HK-2 (cell line): ENCODE results near the gene ZNF429.
"Not testable (repeated sequence)": the region's sequence is repeated elsewhere in the genome, so short reads cannot be mapped to it uniquely, and the experiment has no call there.

ENCODE experiments used
- DNase-seq: peaks from one replicate; pipeline ENCODE4 v3.0.0-alpha.2; 2018; ENCODE audit not compliant: unreplicated experiment

The ZNF429 gene

DNA sequence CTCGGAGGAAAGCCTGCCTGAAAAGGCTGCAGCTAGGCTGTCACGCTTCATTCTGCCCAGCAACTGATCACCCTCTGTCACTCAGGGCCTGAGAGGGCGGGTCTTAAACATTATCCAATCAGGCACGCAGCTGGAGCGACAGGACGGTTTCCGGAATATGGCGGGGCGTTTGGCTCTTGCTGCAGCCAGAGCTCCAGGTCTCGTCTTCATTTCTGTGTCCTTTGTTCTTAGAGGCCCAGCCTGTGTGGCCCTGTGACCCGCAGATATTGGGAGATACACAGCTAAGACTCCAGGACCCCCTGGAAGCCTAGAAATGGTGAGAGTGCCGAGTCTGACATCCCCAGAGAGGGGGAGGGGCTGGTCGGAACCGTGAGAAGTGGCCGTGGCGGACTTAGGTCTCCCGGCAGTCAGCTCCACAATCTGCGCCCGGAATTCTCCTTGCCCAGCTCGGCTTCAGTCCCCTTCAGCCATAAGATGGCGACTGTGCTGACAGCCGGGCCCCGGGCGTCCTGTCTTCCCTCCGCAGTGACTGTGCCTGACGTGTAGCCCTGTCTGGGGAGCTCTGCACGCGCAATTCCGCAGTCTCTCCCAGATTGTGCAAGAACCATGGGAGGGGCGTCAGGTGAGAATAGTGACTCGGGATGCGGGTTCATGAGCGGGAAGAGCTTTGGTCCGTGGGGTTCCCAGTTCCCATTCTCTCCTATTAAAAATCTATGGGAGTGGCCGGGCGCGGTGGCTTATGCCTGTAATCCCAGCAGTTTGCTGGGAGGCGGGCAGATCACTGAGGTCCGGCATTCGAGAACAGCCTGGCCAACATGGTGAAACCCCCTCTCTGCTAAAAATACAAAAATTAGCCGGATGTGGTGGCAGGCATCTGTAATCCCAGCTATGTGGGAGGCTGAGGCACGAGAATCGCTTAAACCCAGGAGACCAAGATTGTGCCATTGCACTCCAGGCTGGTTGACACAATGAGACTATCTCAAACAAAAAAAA is at the start of gene ZNF429:
Gene ZNF429, plus strand, starts transcription at position 144 of the 993 bp plus-strand sequence. Its CDS starts 170 bp downstream, at position 314.
- DNase-seq = peak; percentile 91

DNA sequence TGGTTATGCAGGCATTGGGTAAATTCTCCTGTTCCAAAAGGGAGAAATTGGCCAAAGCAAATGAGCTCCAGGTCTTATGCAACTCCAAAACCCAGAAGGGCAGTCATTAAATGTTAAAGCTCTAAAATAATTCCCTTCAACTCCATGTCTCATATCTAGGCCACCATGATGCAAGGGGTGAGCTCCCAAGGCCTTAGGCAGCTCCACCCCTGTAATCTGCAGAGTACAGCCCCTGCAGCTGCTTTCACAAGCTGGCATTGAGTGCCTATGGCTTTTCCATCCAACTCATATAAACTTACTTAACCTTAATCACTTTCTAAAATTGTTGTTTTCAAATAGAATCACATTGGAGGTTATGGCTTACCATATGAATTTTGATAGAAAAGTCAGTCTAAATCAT is 44.7 kb upstream of the ZNF429 start:
- DNase-seq = no peak

GRCh38 chr19:21462540-21462939 is 42.9 kb upstream of the ZNF429 start:
- DNase-seq = no peak

GRCh38 chr19:21463449-21464105 is 41.8 kb upstream of the ZNF429 start:
- peak; percentile 71 for DNase-seq

GRCh38 chr19:21466627-21467026 is 38.8 kb upstream of the ZNF429 start:
- DNase-seq = no peak

DNA sequence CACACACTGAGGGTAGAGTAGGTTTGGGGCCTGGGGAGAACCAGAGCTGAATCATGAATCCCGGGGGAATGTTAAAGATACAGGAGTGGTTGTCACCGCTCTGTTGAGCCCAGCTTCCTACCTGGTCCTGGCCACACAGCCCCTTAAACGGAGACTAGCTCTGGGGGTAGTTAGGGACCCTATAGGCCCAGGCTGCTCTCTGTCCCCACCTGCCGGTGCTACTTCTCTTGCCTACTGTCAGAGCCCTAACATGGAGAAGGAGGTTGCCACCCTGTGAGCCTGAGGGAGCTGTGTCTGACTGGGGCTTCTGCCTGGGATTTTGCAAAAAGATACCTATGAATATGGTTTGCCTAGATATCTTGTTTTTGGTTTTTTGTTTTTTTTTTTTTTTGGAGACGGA is 36.6 kb upstream of the ZNF429 start:
- no peak for DNase-seq

DNA sequence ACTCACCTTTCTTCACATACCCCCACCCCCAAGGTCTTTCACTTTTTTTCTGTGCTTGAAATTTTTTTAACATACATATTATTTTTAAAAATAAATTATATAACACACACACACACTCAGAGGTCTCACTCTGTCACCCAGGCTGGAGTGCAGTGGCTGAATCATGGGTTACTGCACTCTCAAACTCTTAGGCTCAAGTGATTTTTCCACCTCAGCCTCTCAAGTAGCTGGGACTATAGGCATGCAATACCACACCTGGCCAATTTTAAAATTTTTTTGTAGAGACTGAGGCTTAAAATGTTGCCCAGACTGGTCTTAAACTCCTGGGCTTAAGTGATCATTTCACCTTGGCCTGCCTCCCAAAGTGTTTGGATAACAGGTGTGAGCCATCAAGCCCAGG is 32.9 kb upstream of the ZNF429 start:
- DNase-seq = no peak

DNA sequence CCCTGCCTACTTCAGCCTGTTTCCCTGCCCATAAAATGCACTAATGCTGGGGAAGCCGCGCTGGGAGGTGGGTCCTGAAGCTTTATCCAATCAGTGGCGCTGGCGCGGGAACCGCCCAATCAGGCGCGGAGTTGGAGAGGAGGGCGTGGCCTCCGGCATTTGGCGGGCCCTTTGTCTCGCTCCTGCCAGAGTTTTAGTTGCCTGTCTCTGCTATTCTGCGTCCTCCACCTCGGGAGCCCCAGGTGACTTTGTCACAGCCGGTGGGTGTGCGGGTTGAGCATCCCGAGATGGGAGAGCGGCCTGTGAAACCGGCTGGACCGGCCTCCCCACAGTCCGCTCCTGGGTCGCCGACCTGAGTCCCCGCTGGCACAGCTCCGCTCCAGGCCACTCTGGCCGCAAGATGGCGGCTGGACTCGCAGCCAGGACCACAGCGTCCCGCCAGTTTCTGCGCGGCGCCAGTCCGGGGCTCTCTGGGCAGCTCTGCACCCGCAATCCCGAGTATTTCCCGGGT is 30.7 kb upstream of the ZNF429 start:
- DNase-seq = peak; percentile 69

DNA sequence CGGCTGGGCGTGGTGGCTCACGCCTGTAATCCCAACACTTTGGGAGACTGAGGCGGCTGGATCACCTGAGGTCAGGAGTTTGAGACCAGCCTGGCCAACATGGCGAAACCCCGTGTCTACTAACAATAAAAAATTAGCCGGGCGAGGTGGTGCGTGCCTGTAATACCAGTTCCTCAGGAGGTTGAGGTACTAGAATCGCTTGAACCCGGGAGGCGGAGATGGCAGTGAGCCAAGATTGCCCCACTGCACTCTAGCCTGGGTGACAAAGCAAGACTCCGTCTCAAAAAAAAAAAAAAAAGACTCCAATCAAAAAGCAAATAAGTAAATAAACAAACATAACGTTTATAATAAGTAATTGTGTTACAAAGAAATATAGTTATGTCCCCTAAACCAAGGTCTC is 23.0 kb upstream of the ZNF429 start:
- DNase-seq = not testable (repeated sequence)

- no peak for DNase-seq
Observed at GRCh38 chr19:21482863-21483276, 22.5 kb upstream of the ZNF429 start.

GRCh38 chr19:21483589-21484170 is 21.7 kb upstream of the ZNF429 start:
- DNase-seq = no peak

DNA sequence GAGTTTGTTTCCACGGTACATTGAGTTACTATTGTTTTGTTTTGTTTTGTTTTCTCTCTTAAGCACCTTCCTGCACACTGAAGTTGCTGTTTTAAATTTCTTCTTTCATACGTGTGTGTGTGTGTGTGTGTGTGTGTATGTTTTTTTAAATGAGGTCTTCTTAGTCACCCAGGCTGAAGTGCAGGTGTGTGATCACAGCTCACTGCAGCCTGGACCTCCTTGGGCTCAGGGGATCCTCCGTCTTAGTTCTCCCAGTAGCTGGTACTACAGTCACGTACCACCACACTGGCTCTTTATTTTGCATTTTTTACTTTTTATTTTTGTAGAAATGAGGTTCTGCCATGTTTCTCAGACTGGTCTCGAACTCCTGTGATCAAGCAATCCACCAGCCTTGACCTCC is 20.8 kb upstream of the ZNF429 start:
- no peak for DNase-seq

- no peak for DNase-seq
Observed at GRCh38 chr19:21485926-21486325, 19.5 kb upstream of the ZNF429 start.

- DNase-seq = no peak
Observed at GRCh38 chr19:21487969-21488368, 17.4 kb upstream of the ZNF429 start.

- DNase-seq = no peak
Observed at GRCh38 chr19:21491146-21491545, 14.3 kb upstream of the ZNF429 start.

DNA sequence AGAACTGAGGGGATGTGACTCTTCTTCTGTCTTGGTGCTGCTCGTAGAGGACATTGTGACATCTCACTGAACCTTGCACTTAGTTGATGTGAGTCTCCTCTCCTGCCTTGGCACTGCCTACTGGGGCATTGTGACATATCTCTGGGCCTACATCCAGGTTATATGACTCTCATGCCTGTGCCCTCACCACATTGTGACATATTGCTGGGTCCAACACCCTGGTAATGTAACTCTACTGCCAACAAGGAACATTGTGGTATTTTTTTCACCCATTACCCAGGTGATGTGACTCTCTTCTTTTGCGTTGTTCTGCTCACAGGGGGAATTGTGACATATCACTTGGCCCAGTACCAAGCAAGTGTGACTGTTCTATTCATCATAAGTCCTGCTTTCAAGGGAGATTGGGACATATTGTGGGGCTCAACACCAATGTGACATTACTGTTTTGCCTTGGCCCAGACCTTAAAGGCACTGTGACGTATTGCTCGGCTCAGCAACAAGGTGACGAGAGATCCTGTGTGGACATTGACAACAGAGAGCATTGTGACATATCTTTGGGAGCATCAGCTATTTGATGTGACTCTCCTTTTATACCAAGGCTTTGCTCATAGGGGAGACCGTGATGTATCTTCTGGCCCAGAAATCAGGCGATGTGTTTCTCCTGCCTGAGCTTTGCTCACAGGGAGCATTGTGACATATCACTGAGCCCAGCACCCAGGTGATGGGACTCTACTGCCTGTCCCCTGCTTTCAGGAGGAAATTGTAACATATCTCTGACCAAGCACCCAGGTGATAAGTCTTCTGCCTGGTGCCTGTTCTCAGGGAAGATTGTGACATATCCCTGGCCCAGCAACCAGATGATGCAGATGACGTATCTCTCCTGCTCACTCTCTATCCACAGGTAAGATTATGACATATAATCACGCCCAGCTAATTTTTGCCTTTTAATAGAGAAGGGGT is 12.2 kb upstream of the ZNF429 start:
- no peak for DNase-seq

DNA sequence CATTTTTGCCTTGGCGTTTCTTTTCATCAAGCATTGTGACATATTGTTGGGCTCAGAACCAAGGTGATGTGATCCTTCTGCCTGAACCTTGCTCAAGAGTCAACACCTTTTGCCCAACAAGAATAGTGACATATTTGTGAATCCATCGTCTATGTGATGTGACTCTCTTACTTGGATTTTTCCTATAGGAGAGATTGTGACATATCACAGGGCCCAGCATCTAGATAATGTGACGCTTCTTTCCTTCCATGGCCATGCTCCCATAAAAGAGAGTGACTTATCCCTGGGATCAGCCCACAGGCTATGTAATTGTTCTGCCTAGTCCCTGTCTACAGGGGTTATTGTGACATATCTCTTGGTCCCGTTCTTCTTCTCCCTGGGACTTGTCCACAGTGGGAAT is 8.5 kb upstream of the ZNF429 start:
- no peak for DNase-seq

DNA sequence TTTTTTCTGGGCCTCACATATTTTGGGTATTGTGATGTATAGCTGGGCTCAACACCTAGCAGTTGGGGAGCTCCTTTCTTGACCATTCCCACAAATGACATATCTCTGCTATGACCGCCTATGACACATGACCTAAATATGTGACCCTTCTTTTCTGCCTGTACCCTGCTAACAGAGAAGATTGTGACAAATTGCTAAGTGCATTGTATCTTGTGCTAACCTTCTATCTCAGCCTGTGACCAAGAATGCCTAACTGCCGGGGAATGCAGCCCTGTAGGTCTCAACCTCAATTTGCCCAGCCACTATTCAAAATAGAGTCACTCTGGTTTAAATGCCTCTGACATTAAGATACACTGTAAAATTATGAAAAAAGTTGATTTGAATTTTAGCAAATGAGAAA is 6.8 kb upstream of the ZNF429 start:
- no peak for DNase-seq

DNA sequence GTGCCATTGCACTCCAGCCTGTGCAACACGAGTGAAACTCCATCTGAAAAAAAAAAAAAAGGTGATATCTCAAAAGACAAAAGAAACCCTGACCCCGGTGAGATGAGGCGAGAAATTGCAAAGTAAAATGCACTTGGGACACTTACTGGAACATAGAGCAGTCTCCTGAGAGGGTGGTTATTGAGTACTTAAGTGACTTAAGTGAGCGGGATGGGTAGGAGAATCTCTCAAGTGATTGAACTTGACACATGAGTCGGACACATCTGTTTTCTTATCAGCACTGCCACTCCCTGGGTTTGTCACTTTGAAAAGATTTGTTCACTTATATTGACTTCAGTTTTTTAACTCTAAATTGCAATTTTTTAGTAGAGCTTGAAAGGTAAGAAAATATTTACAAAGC is 2.8 kb downstream of the ZNF429 start:
- DNase-seq = no peak

- not testable (repeated sequence) for DNase-seq
Observed at GRCh38 chr19:21511058-21511457, 5.7 kb downstream of the ZNF429 start.

GRCh38 chr19:21512609-21513008 is 7.2 kb downstream of the ZNF429 start:
- DNase-seq = not testable (repeated sequence)
